GM12878 (cell line): ENCODE results near the gene ADAR. TPM values are rescaled to one million over a fixed set of nuclear protein-coding genes. Genes with fewer than 3 reads are reported as not detected.

Experiments
- ATAC-seq: fragments of 200-7000 bp; cut with Tn5 transposase; 3 replicates; pipeline ENCODE4 v1.9.1; 2020; ENCODE audit warnings: mild to moderate bottlenecking, moderate library complexity
- BruUV-seq: library from RNA; stranded (reverse); fragments of 400-500 nt; replicated peaks from 2 replicates; lab custom pipeline; 2021; lab: Mats Ljungman, UMichigan
- CTCF ChIA-PET: fragments of 300-600 bp; sonication (Branson Sonifier 250); formaldehyde crosslinking; extraction: SDS; loops from one replicate; lab custom pipeline; 2021; ENCODE audit warnings: inconsistent platforms; lab: Yijun Ruan, JAX
- POLR2A ChIA-PET: fragments of 350-600 bp; formaldehyde crosslinking; extraction: SDS; loops from one replicate; lab custom pipeline; 2021; ENCODE audit warnings: inconsistent platforms; lab: Charles Lee
- RAD21 ChIA-PET: fragments of 300-600 bp; sonication (Branson Sonifier 250); formaldehyde crosslinking; loops from one replicate; lab custom pipeline; 2023; ENCODE audit warnings: antibody characterized with exemption; ENCODE audit not compliant: unreplicated experiment; lab: Charles Lee
- SMC1A ChIA-PET: fragments of 300-600 bp; sonication (Branson Sonifier 250); formaldehyde crosslinking; loops from one replicate; lab custom pipeline; 2023; ENCODE audit not compliant: unreplicated experiment, uncharacterized antibody; lab: Charles Lee
- DNase-seq: peaks from one replicate; pipeline ENCODE4 v3.0.0-alpha.2; 2011; ENCODE audit warnings: low read depth, low spot score
- FAIRE-seq: peaks from 3 replicates; lab custom pipeline; 2011; peaks lifted over from hg19 to GRCh38; lab: Jason Lieb, UNC
- H2AFZ ChIP-seq: 2 replicates; pipeline ENCODE4 v1.6.0; 2011; ENCODE audit warnings: low read depth, low read length, control low read depth; ENCODE audit not compliant: control insufficient read depth
- H3K27ac ChIP-seq: 2 replicates; pipeline ENCODE4 v1.5.1; 2011; ENCODE audit warnings: control low read depth; ENCODE audit not compliant: control insufficient read depth, insufficient read depth
- H3K27me3 ChIP-seq, 2 experiments: replicated peaks in 1 of 2; 2 replicates each; pipeline versions ENCODE4 v1.6.0 to v1.6.1; 2011; ENCODE audit warnings: low read length in 1 of 2; ENCODE audit not compliant: control insufficient read depth in 2 of 2, insufficient read depth in 2 of 2
- H3K36me3 ChIP-seq, 2 experiments: 2 replicates each; pipeline ENCODE4 v1.5.1; 2011; ENCODE audit warnings: low read length in 1 of 2; ENCODE audit not compliant: control insufficient read depth in 2 of 2, insufficient read depth in 2 of 2
- H3K4me1 ChIP-seq: 2 replicates; pipeline ENCODE4 v1.6.1; 2011; ENCODE audit warnings: mild to moderate bottlenecking, low read length, moderate library complexity, mixed read lengths; ENCODE audit not compliant: control insufficient read depth, insufficient read depth
- H3K4me2 ChIP-seq: 2 replicates; pipeline ENCODE4 v1.6.0; 2011; ENCODE audit warnings: control low read depth; ENCODE audit not compliant: control insufficient read depth, insufficient read depth
- H3K4me3 ChIP-seq: fragments of 200-600 bp; sonication (generic); 2 replicates; pipeline ENCODE4 v1.5.1; 2016
- H3K79me2 ChIP-seq: 2 replicates; pipeline ENCODE4 v1.6.0; 2011; ENCODE audit warnings: low read length; ENCODE audit not compliant: control insufficient read depth, insufficient read depth
- H3K9ac ChIP-seq: 2 replicates; pipeline ENCODE4 v1.8.0; 2011; ENCODE audit warnings: low read length, control low read depth, mixed read lengths; ENCODE audit not compliant: control insufficient read depth, insufficient read depth
- H3K9me3 ChIP-seq: replicated peaks from 3 replicates; pipeline ENCODE4 v1.5.1; 2011; ENCODE audit warnings: mild to moderate bottlenecking, low read length; ENCODE audit not compliant: control insufficient read depth, insufficient read depth
- H4K20me1 ChIP-seq: 2 replicates; pipeline ENCODE4 v1.6.0; 2011; ENCODE audit not compliant: control insufficient read depth, insufficient read depth
- IRF4 ChIP-seq: IDR thresholded peaks from 2 replicates; pipeline ENCODE4 v1.6.1; 2011; ENCODE audit warnings: low read depth, low read length
- TAF1 ChIP-seq: IDR thresholded peaks from 2 replicates; pipeline ENCODE4 v1.6.1; 2011; ENCODE audit warnings: mild to moderate bottlenecking, low read depth, low read length, borderline replicate concordance
- ZBED1 ChIP-seq: IDR thresholded peaks from 2 replicates; pipeline ENCODE4 v1.6.1; 2016; ENCODE audit warnings: borderline replicate concordance
- WGBS: methylation state at CpG from one replicate; pipeline ENCODE4 v1.1.6; 2016; ENCODE audit warnings: low lambda C conversion rate; ENCODE audit not compliant: insufficient replicate concordance, insufficient coverage; ENCODE audit errors: missing lambda C conversion rate; 5-methylcytosine and 5-hydroxymethylcytosine counted together
- in situ Hi-C: fragments of 300-500 bp; cut with MboI; formaldehyde crosslinking; loops from 9 replicates; pipeline ENCODE4 v1.14.3; 2018; ENCODE audit warnings: mixed read lengths
- intact Hi-C: fragments of 100-400 bp; cut with micrococcal nuclease; formaldehyde crosslinking; loops from one replicate; pipeline ENCODE4 v1.14.2; 2022; ENCODE audit not compliant: unreplicated experiment
- polyA plus RNA-seq, 11 experiments: library from polyadenylated mRNA; depleted of rRNA in 4 of 11; unstranded in 6 of 11; stranded (reverse) in 5 of 11; fragments of >200 nt; fragmentation: Nextera tagmentation in 4 of 11; fragmentation: Illumina TruSeq in 1 of 11; extraction: Ambion mirVana in 4 of 11; extraction: Trizol in 1 of 11; gene quantifications; 1 replicate in 1 of 11; 2 replicates in 10 of 11; pipeline versions ENCODE4 v1.2.1 to v1.2.3, GENCODE V29; 2011 to 2016; ENCODE audit warnings: inconsistent platforms in 2 of 11, missing spikeins in 2 of 11, low read depth in 1 of 11
- total RNA-seq, 4 experiments: library from RNA; depleted of rRNA in 3 of 4; stranded (reverse); fragments of >200 nt in 3 of 4; fragmentation: Illumina TruSeq in 1 of 4; extraction: Trizol in 1 of 4; gene quantifications; 2 replicates each; pipeline versions ENCODE4 v1.2.1 to v1.2.3, GENCODE V29; 2013 to 2021
- TF ChIP-seq, protein P1 (sequence below): fragments of 450-650 bp; IDR thresholded peaks from 2 replicates; pipeline ENCODE4 v1.6.1; 2018; ENCODE audit warnings: borderline replicate concordance, mild to moderate bottlenecking; ENCODE audit not compliant: partially characterized antibody

The ADAR gene
- total and polyA plus RNA-seq, 10 of the 15 experiments (the other 5 are each of a cell fraction or from before 2014, with no cell fraction given): 55.5 to 413 (median 176) TPM

- TF ChIP-seq IRF4: no peak
These were observed 6.9 kb upstream of the ADAR start (continued) for GRCh38 chr1:154614901-154615300.

DNA sequence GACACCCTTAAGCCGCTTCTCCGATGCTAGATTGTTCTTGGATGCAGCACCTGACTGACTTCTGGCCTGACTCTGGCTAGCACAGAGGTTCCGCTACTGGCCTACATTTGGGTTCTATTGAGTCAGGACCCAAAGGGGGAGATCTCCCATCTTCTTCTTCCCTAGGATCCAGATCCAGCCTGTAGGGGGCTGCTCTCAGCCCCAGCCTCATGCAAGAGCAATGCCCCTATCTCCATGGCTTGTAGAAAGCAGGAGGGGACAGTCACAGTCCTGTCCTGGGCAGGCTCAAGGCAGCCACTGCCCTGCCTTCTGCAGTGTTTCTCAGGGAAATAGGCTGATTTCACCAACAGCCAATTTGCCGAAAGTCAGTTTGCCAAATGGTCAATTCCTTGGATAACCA lies 6.3 kb upstream of the ADAR start:
- no TSS peak for BruUV-seq
- no peak for DNase-seq
- H3K79me2 ChIP-seq: peaks cover 79% of the 10 kb centered on the region
- no peak overlapping the region for H3K4me2 ChIP-seq
- RAD21 ChIA-PET: no interaction called here
- SMC1A ChIA-PET: no interaction called here
- no peaks in the 10 kb centered on the region for H3K27me3 ChIP-seq
- TF ChIP-seq, protein P1, sequence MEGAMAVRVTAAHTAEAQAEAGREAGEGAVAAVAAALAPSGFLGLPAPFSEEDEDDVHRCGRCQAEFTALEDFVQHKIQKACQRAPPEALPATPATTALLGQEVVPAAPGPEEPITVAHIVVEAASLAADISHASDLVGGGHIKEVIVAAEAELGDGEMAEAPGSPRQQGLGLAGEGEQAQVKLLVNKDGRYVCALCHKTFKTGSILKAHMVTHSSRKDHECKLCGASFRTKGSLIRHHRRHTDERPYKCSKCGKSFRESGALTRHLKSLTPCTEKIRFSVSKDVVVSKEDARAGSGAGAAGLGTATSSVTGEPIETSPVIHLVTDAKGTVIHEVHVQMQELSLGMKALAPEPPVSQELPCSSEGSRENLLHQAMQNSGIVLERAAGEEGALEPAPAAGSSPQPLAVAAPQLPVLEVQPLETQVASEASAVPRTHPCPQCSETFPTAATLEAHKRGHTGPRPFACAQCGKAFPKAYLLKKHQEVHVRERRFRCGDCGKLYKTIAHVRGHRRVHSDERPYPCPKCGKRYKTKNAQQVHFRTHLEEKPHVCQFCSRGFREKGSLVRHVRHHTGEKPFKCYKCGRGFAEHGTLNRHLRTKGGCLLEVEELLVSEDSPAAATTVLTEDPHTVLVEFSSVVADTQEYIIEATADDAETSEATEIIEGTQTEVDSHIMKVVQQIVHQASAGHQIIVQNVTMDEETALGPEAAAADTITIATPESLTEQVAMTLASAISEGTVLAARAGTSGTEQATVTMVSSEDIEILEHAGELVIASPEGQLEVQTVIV: no peak
- TF ChIP-seq ZBED1 (no peak), TAF1 (no peak)
- TF ChIP-seq, all 136 proteins: peak for 0
- Histone ChIP-seq H3K27ac (no peak overlapping the region), H4K20me1 (no peaks in the 10 kb centered on the region), H3K9ac (no peak overlapping the region), H3K36me3 (no peaks in the 10 kb centered on the region; a peak in 2 of 4 replicates), H2AFZ (no peak overlapping the region), H3K4me1 (peaks cover 20% of the 10 kb centered on the region), H3K4me3 (no peak overlapping the region), H3K9me3 (no peaks in the 10 kb centered on the region)
- POLR2A ChIA-PET: interaction anchor here (0.7 kb wide), 1 partner anchor 93 kb away, joined by 3 read pairs; no protein-coding TSS in a partner anchor
- intact Hi-C loops (no loop called here), in situ Hi-C loops (no loop called here)
- ATAC-seq: no peak
- WGBS: 100% methylated on average over 4 of the region's 4 CpGs
- CTCF ChIA-PET: no interaction called here
- no peak for FAIRE-seq
